ENCODE data around the gene PRRX2. TPM values are rescaled to one million over a fixed set of nuclear protein-coding genes. Genes with fewer than 3 reads are reported as not detected.

Gene PRRX2
- total and polyA plus RNA-seq, 12 donors, result 0.15 to 14.2 (median 4.0) TPM

GRCh38 chr9:129739432-129739831 lies 74.0 kb downstream of the PRRX2 start:
- Histone ChIP-seq H3K27ac (no peak overlapping the region), H3K27me3 (no peaks in the 10 kb centered on the region), H3K9me3 (replicated peaks in 1 of 3) (no peaks in the 10 kb centered on the region), H3K4me1 (replicated peaks in 1 of 2) (peaks cover 0 to 3% of the 10 kb centered on the region in 2 donors), H3K4me3 (no peak overlapping the region), H3K36me3 (replicated peaks in 1 of 2) (no peaks in the 10 kb centered on the region)
- DNase-seq, result no peak
- TF ChIP-seq POLR2A (IDR thresholded peaks at IDR 0.05), result no peak
- no peak for TF ChIP-seq CTCF (IDR thresholded peaks at IDR 0.05)
- 93 to 95% (median 95%) methylated on average over 11 to 16 of the region's 16 CpGs for WGBS, 4 donors
- intact Hi-C loops (cut with DNase I), result loop anchor here in 1 of 2 donors (10.0 kb wide), 1 partner anchor 605 kb away; no protein-coding TSS in a partner anchor

DNA sequence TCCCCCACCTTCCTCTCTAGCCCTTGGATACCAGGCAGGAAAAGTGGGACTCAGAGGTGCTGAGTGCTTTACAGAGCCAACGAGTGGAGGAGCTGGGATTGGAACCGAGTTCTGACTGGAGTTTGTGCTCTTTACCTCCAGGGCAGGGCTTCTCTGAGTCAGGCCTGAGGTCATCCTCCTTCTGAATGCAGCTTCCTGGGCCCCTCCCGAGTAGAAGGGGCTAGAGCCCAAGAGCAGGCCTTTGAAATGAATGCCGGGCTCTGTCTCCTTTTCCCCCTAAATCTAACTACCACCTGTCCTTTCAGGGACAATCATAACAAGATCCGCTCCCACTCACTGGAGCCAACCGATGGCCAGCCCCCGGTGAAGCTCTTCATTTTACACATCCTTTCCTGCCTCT lies 74.7 kb downstream of the PRRX2 start:
- intact Hi-C loops (cut with DNase I), result no loop called here
- Histone ChIP-seq H3K9me3 (replicated peaks in 1 of 3) (no peaks in the 10 kb centered on the region), H3K4me1 (replicated peaks in 1 of 2) (peaks cover 0 to 3% of the 10 kb centered on the region in 2 donors), H3K4me3 (no peak overlapping the region), H3K36me3 (replicated peaks in 1 of 2) (no peaks in the 10 kb centered on the region), H3K27me3 (no peaks in the 10 kb centered on the region), H3K27ac (no peak overlapping the region)
- 80 to 89% (median 84%) methylated on average over 5 to 7 of the region's 7 CpGs for WGBS, 4 donors
- DNase-seq, result no peak
- TF ChIP-seq CTCF (IDR thresholded peaks at IDR 0.05), result no peak
- TF ChIP-seq POLR2A (IDR thresholded peaks at IDR 0.05), result no peak

DNA sequence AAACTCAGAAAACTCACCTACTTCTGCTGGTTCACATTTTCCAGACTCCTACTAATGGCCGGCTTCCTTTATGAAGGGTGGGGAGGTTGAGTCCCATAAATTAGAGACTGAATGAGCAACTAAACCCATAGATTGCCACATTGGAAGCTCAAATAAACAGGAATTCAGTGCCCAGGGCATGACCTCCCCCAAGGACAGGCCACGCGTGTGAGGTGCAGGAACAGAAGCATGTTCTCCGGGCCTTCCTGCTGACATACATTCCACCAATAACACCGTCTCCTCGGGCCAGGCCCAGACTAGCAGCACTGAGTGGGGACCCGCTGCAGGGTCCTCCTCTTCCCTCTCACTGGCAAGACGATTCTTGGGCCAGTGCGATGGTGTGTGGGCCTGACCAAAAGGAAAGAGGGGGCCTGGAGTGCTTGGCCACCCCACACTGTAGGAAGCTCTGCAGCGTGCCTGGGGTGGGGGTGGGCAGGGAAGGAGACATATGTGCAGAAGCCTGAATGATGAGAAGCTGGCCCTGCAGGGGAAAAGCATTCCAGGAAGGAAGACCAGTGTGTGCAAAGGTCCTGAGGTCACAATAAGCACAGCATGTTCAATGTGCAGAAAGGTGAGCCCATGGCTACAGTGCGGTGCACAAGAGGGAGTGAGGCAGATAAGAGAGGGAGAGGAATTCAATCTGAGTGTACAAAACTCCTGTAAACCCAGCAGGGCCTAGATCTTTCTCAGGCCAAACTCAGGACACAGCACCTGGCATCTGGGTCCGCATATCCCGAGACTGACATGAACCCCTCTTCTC lies 75.4 kb downstream of the PRRX2 start:
- TF ChIP-seq CTCF (IDR thresholded peaks at IDR 0.05) (no peak), POLR2A (IDR thresholded peaks at IDR 0.05) (no peak)
- no peak for DNase-seq
- Histone ChIP-seq H3K9me3 (replicated peaks in 1 of 3) (no peaks in the 10 kb centered on the region), H3K4me1 (replicated peaks in 1 of 2) (peaks cover 0 to 3% of the 10 kb centered on the region in 2 donors), H3K4me3 (no peak overlapping the region), H3K27me3 (no peaks in the 10 kb centered on the region), H3K27ac (no peak overlapping the region), H3K36me3 (replicated peaks in 1 of 2) (no peaks in the 10 kb centered on the region)
- intact Hi-C loops (cut with DNase I), result no loop called here
- WGBS, 4 donors, result 91 to 95% (median 93%) methylated on average over 10 to 13 of the region's 13 CpGs

DNA sequence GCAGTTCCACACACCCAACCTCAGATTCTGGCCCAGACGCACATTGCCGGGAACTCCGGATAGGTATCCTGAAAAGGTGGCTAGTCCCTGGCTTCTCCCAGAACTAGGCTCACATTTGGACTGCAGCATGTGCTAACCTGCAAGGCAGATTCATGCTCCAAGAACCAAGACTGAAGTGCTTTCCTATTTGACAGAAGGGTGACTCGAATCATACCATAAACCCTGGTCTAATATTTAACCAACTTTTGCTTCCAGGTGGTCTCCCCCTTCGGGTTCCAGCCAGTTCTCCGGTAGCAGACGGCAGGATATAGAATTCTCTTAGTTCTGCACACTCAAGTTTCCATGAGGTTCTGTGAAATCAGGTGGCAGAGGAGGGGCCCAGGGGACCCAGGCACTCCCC lies 79.8 kb downstream of the PRRX2 start:
- TF ChIP-seq CTCF (IDR thresholded peaks at IDR 0.05) (no peak), POLR2A (IDR thresholded peaks at IDR 0.05) (no peak)
- Histone ChIP-seq H3K27ac (no peak overlapping the region), H3K9me3 (replicated peaks in 1 of 3) (no peaks in the 10 kb centered on the region), H3K27me3 (no peaks in the 10 kb centered on the region), H3K36me3 (replicated peaks in 1 of 2) (no peaks in the 10 kb centered on the region), H3K4me3 (no peak overlapping the region), H3K4me1 (replicated peaks in 1 of 2) (no peaks in the 10 kb centered on the region)
- 77 to 91% (median 90%) methylated on average over 5 to 7 of the region's 7 CpGs for WGBS, 4 donors
- DNase-seq, result no peak
- intact Hi-C loops (cut with DNase I), result no loop called here
